Heart right ventricle (tissue), 16 donors: ENCODE measurements around the gene MAP10. TPM values are rescaled to one million over a fixed set of nuclear protein-coding genes. Genes with fewer than 3 reads are reported as not detected.

ENCODE experiments used
- ATAC-seq, 8 donors: fragments of 200-7000 bp; cut with Tn5 transposase; one replicate each; pipeline ENCODE4 v1.9.1; 2020; ENCODE audit warnings: mild to moderate bottlenecking in 8 of 8, moderate library complexity in 8 of 8, moderate number of reproducible peaks in 1 of 8
- DNase-seq, 2 donors: peaks; one replicate each; pipeline ENCODE4 v3.0.0-alpha.2; 2020
- H3K27ac ChIP-seq, 10 donors: fragments of 200-600 bp; sonication (generic) in 2 of 10; one replicate each; pipeline versions ENCODE4 v1.5.0 to v1.8.0; 2020 to 2022; ENCODE audit warnings: mild to moderate bottlenecking in 3 of 10
- H3K27me3 ChIP-seq, 7 donors: fragments of 200-600 bp; one replicate each; pipeline ENCODE4 v1.8.0; 2021 to 2022; ENCODE audit warnings: mild to moderate bottlenecking in 2 of 7
- H3K36me3 ChIP-seq, 9 donors: fragments of 200-600 bp; sonication (generic) in 1 of 9; one replicate each; pipeline versions ENCODE4 v1.5.0 to v1.8.0; 2020 to 2022; ENCODE audit warnings: mild to moderate bottlenecking in 2 of 9
- H3K4me1 ChIP-seq, 9 donors: fragments of 200-600 bp; sonication (generic) in 1 of 9; one replicate each; pipeline versions ENCODE4 v1.5.0 to v1.8.0; 2020 to 2022; ENCODE audit warnings: mild to moderate bottlenecking in 4 of 9
- H3K4me3 ChIP-seq, 10 donors: fragments of 200-600 bp; sonication (generic) in 2 of 10; one replicate each; pipeline versions ENCODE4 v1.5.0 to v1.8.0; 2020 to 2022; ENCODE audit warnings: mild to moderate bottlenecking in 7 of 10, moderate library complexity in 2 of 10
- H3K9me3 ChIP-seq, 11 donors: fragments of 200-600 bp in 10 of 11; sonication (generic) in 2 of 11; one replicate each; pipeline versions ENCODE4 v1.5.0 to v1.8.0; 2013 to 2022; ENCODE audit warnings: mild to moderate bottlenecking in 2 of 11, control low read depth in 1 of 11, moderate library complexity in 1 of 11
- CTCF ChIP-seq, 9 donors: fragments of 200-600 bp; sonication (generic) in 2 of 9; IDR thresholded peaks; one replicate each; pipeline versions ENCODE4 v1.5.0 to v1.8.0; 2021 to 2022; ENCODE audit warnings: antibody characterized with exemption in 9 of 9, mild to moderate bottlenecking in 5 of 9, moderate library complexity in 1 of 9
- WGBS, 2 donors: extraction: QIAGEN DNeasy Blood & Tissue Kit; methylation state at CpG; one replicate each; pipeline ENCODE4 v1.1.7; 2013; ENCODE audit warnings: inconsistent platforms in 1 of 2; 5-methylcytosine and 5-hydroxymethylcytosine counted together
- intact Hi-C, 10 donors: fragments of 100-400 bp; cut with DNase I; formaldehyde crosslinking; loops; one replicate each; pipeline versions ENCODE4 v1.11.1 to v1.14.2; 2022
- polyA plus RNA-seq, 2 donors: library from polyadenylated mRNA; stranded (reverse); fragments of 200-250 nt; gene quantifications; one replicate each; pipeline ENCODE4 v1.2.3, GENCODE V29; 2013
- total RNA-seq, 10 donors: library from RNA; stranded (reverse); fragmentation: NEBNext Ultra II Directional in 3 of 10; extraction: Animal tissue kit (Norgen Biotek cat#: 25700) in 3 of 10; gene quantifications; one replicate each; pipeline versions ENCODE4 v1.2.1 to v1.2.4, GENCODE V29; 2021 to 2023
- donor health status: Arrhythmogenic right ventricular cardiomyopathy.
- donor health status: ischemic (EF 13 %, LVEDD 7.1; RV severe dilation, severe dysfunction).
- donor health status: healthy with polysubstance abuse.
- donor health status: DM: no; HTN: yes; CAD: no.
- donor health status: DM: no; HTN: no; CAD: no.
- donor health status: ischemic (EF 25% LVEDD 6.9; RV normal size, moderate dysfunction).
- donor health status: ischemic (EF 25% LVEDD 5.7; RV mildly dilated, moderate dysfunction).
- donor health status: healthy.
- donor health status: DM: yes; HTN: yes; CAD: no.
- donor health status: Ischemic cardiomyopathy.
- donor health status: ischemic (EF 35%, LVEDD 5.7; RV mildly dilated, moderate dysfunction).
- donor health status: nonischemic (EF 11% LVEDD 7.7; RV severe dilation, severe dysfunction).
- donor health status: DM: yes; HTN: yes; CAD: no.
- donor health status: PGD.
- donor health status: ischemic (EF 29% LVEDD 5.4; RV normal size, mild dysfunction).
- donor health status: nonischemic (EF 23%, LVEDD 6.1; RV moderate dilation, normal function).

MAP10 gene
- total and polyA plus RNA-seq, 12 donors = 1.1 to 4.8 (median 3.8) TPM

GRCh38 chr1:232820431-232820830, 15.2 kb downstream of the MAP10 start:
- 96 to 100% methylated on average over 1 of the region's 1 CpG for WGBS, 2 donors
- no peaks in the 10 kb centered on the region for H3K27me3 ChIP-seq
- no peak overlapping the region for H3K4me3 ChIP-seq
- TF ChIP-seq CTCF (IDR thresholded peaks at IDR 0.05) = no peak
- H3K27ac ChIP-seq = no peak overlapping the region
- H3K36me3 ChIP-seq = no peaks in the 10 kb centered on the region
- no peaks in the 10 kb centered on the region for H3K9me3 ChIP-seq
- DNase-seq (no peak), ATAC-seq (no peak)
- intact Hi-C loops = no loop called here
- H3K4me1 ChIP-seq = no peaks in the 10 kb centered on the region

GRCh38 chr1:232822530-232822929, 17.3 kb downstream of the MAP10 start:
- H3K36me3 ChIP-seq = no peaks in the 10 kb centered on the region
- H3K4me1 ChIP-seq = no peaks in the 10 kb centered on the region
- no peaks in the 10 kb centered on the region for H3K9me3 ChIP-seq
- TF ChIP-seq CTCF (IDR thresholded peaks at IDR 0.05) = no peak
- H3K27me3 ChIP-seq = no peaks in the 10 kb centered on the region
- no peak overlapping the region for H3K27ac ChIP-seq
- no peak overlapping the region for H3K4me3 ChIP-seq
- WGBS, 2 donors = 61 to 80% methylated on average over 2 of the region's 2 CpGs
- intact Hi-C loops = no loop called here
- ATAC-seq (peak in 1 of 8 donors; percentile 20), DNase-seq (no peak)

GRCh38 chr1:232826318-232826717, 21.1 kb downstream of the MAP10 start:
- Histone ChIP-seq H3K4me1 (no peaks in the 10 kb centered on the region), H3K9me3 (no peaks in the 10 kb centered on the region), H3K4me3 (no peak overlapping the region), H3K27ac (no peak overlapping the region), H3K27me3 (no peaks in the 10 kb centered on the region), H3K36me3 (no peaks in the 10 kb centered on the region)
- 94 to 98% methylated on average over 1 of the region's 1 CpG for WGBS, 2 donors
- ATAC-seq (no peak), DNase-seq (no peak)
- intact Hi-C loops = no loop called here
- no peak for TF ChIP-seq CTCF (IDR thresholded peaks at IDR 0.05)

- Histone ChIP-seq H3K36me3 (no peaks in the 10 kb centered on the region), H3K27me3 (no peaks in the 10 kb centered on the region), H3K9me3 (no peaks in the 10 kb centered on the region), H3K27ac (no peak overlapping the region), H3K4me1 (peaks cover 0 to 10% (median 0%) of the 10 kb centered on the region in 9 donors), H3K4me3 (no peak overlapping the region)
- DNase-seq = no peak
- no peak for TF ChIP-seq CTCF (IDR thresholded peaks at IDR 0.05)
- intact Hi-C loops = no loop called here
- ATAC-seq = no peak
- WGBS, 2 donors = 95 to 98% methylated on average over 2 of the region's 2 CpGs
These were observed 25.4 kb downstream of the MAP10 start for GRCh38 chr1:232830661-232831060.
